Measurements from ENCODE around the gene ALMS1. TPM values are rescaled to one million over a fixed set of nuclear protein-coding genes. Genes with fewer than 3 reads are reported as not detected.
"Not testable (repeated sequence)": the region's sequence is repeated elsewhere in the genome, so short reads cannot be mapped to it uniquely, and the experiment has no call there.

Gene ALMS1
- total RNA-seq, 1 donor from 2014 or later, result 12.8 TPM

DNA sequence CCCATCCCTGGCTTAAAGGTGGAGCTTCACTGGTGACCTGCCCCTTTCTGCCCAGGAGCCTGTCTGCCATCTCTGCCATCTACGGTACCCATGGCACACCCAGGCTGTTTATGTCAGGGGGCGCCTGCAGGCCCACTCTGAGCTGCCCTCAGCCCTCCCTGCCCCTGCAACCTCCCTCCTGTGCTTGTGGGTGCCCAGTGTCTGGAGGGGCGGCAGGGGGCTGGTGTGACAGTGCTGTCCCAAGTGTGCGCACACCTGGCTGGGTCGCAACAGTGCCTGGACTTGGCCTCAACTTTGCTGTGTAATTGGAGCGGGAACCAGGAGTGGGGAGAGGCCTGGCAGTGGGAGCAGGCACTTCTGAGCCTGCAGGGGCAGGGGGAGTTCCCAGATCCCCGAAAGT, 102.4 kb downstream of the ALMS1 start:
- Histone ChIP-seq H3K4me1 (no peaks in the 10 kb centered on the region), H3K27me3 (no peaks in the 10 kb centered on the region), H3K9me3 (no peaks in the 10 kb centered on the region), H3K27ac (no peak overlapping the region), H3K4me3 (no peak overlapping the region), H3K36me3 (peaks cover 20 to 43% of the 10 kb centered on the region in 2 donors)
- intact Hi-C loops (cut with DNase I), result no loop called here
- TF ChIP-seq, protein P1, sequence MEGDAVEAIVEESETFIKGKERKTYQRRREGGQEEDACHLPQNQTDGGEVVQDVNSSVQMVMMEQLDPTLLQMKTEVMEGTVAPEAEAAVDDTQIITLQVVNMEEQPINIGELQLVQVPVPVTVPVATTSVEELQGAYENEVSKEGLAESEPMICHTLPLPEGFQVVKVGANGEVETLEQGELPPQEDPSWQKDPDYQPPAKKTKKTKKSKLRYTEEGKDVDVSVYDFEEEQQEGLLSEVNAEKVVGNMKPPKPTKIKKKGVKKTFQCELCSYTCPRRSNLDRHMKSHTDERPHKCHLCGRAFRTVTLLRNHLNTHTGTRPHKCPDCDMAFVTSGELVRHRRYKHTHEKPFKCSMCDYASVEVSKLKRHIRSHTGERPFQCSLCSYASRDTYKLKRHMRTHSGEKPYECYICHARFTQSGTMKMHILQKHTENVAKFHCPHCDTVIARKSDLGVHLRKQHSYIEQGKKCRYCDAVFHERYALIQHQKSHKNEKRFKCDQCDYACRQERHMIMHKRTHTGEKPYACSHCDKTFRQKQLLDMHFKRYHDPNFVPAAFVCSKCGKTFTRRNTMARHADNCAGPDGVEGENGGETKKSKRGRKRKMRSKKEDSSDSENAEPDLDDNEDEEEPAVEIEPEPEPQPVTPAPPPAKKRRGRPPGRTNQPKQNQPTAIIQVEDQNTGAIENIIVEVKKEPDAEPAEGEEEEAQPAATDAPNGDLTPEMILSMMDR (IDR thresholded peaks at IDR 0.05), result no peak
- no peak for DNase-seq (ENCODE audit: low spot score in 2 of 2)

DNA sequence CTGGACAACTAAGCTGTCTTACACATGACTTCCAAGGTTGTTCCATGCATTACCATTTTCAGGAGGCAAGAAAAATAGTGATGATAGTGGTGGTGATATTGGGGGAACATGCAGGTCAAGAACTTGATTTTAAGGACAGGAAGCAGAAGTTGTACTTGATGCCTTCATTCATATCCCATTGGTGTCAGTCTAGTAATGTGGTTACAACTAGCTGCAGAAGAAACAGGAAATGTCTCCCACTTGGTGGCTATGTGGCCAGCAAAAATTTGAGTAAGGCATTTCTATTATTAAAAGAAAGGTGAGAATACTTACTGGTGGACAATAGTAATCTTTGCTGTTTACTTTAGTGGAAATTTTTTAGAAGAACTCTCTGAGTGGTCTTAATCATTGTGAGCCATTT, 103.4 kb downstream of the ALMS1 start:
- Histone ChIP-seq H3K27ac (no peak overlapping the region), H3K4me3 (no peak overlapping the region), H3K36me3 (peaks cover 20 to 43% of the 10 kb centered on the region in 2 donors), H3K4me1 (no peaks in the 10 kb centered on the region), H3K9me3 (no peaks in the 10 kb centered on the region), H3K27me3 (no peaks in the 10 kb centered on the region)
- intact Hi-C loops (cut with DNase I), result no loop called here
- no peak for DNase-seq (ENCODE audit: low spot score in 2 of 2)
- TF ChIP-seq, protein P1 (IDR thresholded peaks at IDR 0.05), result no peak

DNA sequence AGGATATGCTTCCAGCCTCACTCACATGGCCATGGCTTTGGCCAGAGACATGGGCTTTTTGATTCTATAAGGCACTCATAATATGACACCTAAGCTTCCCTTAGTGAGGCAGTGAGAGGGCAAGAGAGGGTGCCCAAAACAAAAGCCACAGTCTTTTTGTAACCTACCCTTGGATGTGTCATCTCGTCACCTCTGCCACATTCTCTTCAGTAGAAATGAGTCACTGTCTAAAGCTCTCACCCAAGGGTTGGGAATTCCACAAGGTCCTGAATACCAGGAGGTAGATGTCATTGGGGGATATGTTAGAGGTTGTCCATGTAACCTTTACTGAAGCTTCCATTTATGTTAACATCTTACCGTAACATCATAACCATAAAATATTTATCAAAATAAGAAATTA, 108.4 kb downstream of the ALMS1 start:
- H3K4me1 ChIP-seq, result no peaks in the 10 kb centered on the region
- H3K4me3 ChIP-seq, result no peak overlapping the region
- peaks cover 11 to 26% of the 10 kb centered on the region in 2 donors for H3K36me3 ChIP-seq
- intact Hi-C loops (cut with DNase I), result no loop called here
- H3K27me3 ChIP-seq, result no peaks in the 10 kb centered on the region
- no peak overlapping the region for H3K27ac ChIP-seq
- no peaks in the 10 kb centered on the region for H3K9me3 ChIP-seq
- TF ChIP-seq, protein P1 (IDR thresholded peaks at IDR 0.05), result no peak
- DNase-seq (ENCODE audit: low spot score in 2 of 2), result no peak

DNA sequence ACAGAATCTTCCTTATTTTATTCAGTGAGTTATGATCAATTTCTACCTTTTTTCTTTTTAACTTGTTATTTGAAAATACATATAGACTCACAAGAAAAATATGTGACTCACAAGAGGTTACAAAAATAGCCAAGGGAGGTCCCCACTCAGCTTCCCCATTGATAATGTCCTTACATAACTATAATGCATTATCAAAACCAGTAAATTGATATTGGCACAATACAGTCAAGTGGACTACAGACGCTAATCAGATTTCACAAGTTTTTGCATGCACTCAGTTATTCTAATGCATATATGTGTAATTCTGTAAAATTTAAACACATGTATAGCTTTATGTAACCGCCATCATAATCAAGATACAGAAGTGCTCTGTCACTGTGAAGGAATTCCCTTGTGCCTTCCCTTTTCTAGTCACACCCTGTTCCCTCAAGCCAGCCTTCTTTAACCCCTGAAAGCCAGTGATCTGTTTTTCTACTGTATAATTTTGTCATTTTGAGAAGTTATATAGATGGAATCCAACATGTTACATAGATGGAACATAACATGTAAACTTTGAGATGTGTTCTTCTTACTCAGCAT, 118.4 kb downstream of the ALMS1 start:
- H3K4me3 ChIP-seq, result no peak overlapping the region
- no peaks in the 10 kb centered on the region for H3K4me1 ChIP-seq
- H3K36me3 ChIP-seq, result no peaks in the 10 kb centered on the region
- TF ChIP-seq, protein P1 (IDR thresholded peaks at IDR 0.05), result no peak
- DNase-seq (ENCODE audit: low spot score in 2 of 2), result no peak
- no peaks in the 10 kb centered on the region for H3K27me3 ChIP-seq
- H3K9me3 ChIP-seq, result peaks cover 0 to 16% of the 10 kb centered on the region in 2 donors
- H3K27ac ChIP-seq, result no peak overlapping the region
- intact Hi-C loops (cut with DNase I), result no loop called here

DNA sequence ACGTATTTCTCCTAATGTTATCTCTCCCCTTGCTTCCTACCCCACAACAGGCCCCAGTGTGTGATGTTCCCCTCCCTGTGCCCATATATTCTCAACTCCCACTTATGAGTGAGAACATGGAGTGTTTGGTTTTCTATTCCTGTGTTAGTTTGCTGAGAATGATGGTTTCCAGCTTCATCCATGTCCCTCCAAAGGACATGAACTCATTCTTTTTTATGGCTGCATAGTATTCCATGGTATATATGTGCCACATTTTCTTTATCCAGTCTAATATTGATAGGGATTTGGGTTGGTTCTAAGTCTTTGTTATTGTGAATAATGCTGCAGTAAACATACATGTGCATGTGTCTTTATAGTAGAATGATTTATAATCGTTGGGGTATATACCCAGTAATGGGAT, 119.2 kb downstream of the ALMS1 start:
- H3K4me3 ChIP-seq; H3K36me3 ChIP-seq; H3K27ac ChIP-seq; intact Hi-C loops (cut with DNase I); H3K4me1 ChIP-seq; DNase-seq (ENCODE audit: low spot score in 2 of 2); H3K27me3 ChIP-seq: not testable (repeated sequence)
- peaks cover 0 to 19% of the 10 kb centered on the region in 2 donors for H3K9me3 ChIP-seq

DNA sequence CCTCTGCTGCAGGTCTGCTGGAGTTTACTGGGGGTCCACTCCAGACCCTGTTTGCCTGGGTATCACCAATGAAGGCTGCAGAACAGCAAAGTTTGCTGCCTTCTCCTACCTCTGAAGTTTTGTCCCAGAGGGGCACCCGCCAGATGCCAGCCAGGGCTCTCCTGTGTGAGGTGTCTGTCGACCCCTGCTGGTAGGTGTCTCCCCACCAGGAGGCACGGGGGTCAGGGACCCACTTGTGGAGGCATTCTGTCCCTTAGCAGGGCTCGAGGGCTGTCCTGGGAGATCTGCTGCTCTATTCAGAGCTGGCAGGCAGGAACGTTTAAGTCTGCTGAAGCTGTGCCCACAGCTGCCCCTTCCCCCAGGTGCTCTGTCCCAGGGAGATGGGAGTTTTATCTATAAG, 124.8 kb downstream of the ALMS1 start:
- H3K4me1 ChIP-seq; DNase-seq (ENCODE audit: low spot score in 2 of 2); intact Hi-C loops (cut with DNase I); H3K27me3 ChIP-seq; H3K27ac ChIP-seq; H3K4me3 ChIP-seq: not testable (repeated sequence)
- H3K9me3 ChIP-seq, result peaks cover 0 to 35% of the 10 kb centered on the region in 2 donors
- H3K36me3 ChIP-seq, result peaks cover 0 to 18% of the 10 kb centered on the region in 2 donors

DNA sequence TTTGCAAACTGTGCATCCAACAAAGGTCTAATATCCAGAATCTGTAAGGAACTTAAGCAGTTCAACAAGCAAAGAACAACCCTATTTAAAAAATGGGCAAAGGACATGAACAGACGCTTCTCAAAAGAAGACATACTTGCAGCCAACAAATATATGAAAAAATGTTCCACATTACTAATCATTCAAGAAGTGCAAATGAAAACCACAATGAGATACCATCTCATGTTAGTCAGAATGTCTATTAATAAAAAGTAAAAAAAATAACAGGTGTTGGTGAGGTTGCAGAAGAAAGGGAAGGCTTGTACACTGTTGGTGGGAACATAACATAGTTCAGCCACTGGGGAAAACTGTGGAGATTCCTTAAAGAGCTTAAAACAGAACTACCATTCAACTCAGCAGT, 130.4 kb downstream of the ALMS1 start:
- H3K4me3 ChIP-seq, result no peak overlapping the region
- H3K36me3 ChIP-seq, result peaks cover 2 to 24% of the 10 kb centered on the region in 2 donors
- DNase-seq (ENCODE audit: low spot score in 2 of 2), result no peak
- TF ChIP-seq, protein P1 (IDR thresholded peaks at IDR 0.05), result no peak
- no peaks in the 10 kb centered on the region for H3K4me1 ChIP-seq
- H3K27ac ChIP-seq, result no peak overlapping the region
- peaks cover 0 to 6% of the 10 kb centered on the region in 2 donors for H3K9me3 ChIP-seq
- no peaks in the 10 kb centered on the region for H3K27me3 ChIP-seq
- intact Hi-C loops (cut with DNase I), result no loop called here
